LNCaP clone FGC (cell line): Measurements from ENCODE around the gene STK10.

Source experiments
- DNase-seq: peaks from one replicate; pipeline ENCODE4 v3.0.0-alpha.2; 2011; ENCODE audit warnings: low read depth
- H3K4me3 ChIP-seq: 2 replicates; pipeline ENCODE4 v1.5.1; 2011; ENCODE audit warnings: mild to moderate bottlenecking, low read depth, low read length, control low read depth
- TF ChIP-seq, protein P1 (sequence below): IDR thresholded peaks from 2 replicates; pipeline ENCODE4 v1.5.1; 2012; ENCODE audit warnings: mild to moderate bottlenecking; ENCODE audit not compliant: control insufficient read depth, insufficient read depth; ENCODE audit errors: extremely low read depth

The STK10 gene

DNA sequence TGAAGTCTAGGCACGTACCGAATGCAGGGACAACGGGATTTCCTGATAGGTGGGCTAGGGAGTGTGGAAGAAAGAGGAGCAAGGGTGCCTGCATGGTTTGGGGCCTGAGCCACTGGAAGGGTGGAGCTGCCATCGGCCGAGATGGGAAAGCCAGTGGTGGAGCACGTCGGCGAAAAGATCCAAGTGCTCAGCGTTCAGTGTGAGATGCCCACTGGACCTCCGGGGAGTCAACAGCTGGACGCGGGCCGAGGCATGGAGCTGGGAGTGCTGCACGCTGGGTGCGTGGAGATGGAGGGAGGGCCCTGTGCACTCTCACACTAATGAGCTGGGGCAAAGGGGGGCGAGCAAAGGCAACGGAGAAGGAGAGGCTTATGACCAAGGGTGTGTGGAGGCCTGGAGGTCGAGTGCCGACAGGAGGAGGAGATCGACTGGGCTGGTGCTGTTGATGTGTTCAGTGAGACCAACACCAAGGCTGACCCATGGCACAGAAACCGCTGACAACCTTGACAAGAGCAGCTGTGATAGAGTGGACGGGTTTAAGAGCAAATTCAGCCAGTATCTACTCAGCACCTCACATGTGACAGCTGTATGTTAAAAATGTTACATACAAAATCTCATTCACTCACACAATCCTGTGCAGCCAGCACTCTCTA, 85.7 kb downstream of the STK10 start:
- TF ChIP-seq, protein P1, sequence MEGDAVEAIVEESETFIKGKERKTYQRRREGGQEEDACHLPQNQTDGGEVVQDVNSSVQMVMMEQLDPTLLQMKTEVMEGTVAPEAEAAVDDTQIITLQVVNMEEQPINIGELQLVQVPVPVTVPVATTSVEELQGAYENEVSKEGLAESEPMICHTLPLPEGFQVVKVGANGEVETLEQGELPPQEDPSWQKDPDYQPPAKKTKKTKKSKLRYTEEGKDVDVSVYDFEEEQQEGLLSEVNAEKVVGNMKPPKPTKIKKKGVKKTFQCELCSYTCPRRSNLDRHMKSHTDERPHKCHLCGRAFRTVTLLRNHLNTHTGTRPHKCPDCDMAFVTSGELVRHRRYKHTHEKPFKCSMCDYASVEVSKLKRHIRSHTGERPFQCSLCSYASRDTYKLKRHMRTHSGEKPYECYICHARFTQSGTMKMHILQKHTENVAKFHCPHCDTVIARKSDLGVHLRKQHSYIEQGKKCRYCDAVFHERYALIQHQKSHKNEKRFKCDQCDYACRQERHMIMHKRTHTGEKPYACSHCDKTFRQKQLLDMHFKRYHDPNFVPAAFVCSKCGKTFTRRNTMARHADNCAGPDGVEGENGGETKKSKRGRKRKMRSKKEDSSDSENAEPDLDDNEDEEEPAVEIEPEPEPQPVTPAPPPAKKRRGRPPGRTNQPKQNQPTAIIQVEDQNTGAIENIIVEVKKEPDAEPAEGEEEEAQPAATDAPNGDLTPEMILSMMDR = no peak
- H3K4me3 ChIP-seq = no peak overlapping the region
- DNase-seq = no peak

DNA sequence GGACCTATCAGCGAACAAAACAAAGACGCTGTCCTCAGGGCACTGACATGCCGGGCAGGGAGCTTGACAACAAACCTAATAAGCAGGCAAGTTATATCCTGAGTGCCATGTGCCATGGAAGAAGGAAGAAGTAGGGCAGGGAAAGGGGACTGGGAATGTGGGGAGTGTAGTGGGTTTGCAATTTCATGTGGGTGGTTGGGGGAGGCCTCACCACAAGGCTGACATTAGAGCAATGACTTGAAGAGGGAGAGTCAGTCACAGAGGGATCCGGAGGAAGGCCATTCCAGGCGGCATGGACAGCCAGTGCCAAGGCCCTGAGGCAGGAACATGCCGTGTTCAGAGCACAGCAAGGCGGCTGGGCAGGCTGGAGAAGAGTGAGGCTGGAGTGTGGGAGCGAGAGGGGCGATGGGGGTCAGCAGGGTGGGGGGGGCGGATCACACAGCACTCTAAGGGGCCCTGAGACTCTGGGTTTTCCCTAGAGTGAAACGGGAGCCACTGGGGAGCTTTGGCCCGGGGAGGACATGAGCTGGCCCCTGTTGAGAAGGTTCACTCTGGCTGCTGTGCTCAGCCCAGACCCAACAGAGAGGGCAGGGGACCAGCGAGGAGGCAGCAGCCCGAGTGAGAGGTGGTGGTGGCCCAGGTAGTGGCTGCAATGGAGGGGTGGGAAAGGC, 86.3 kb downstream of the STK10 start:
- no peak for DNase-seq
- TF ChIP-seq, protein P1 = no peak
- H3K4me3 ChIP-seq = no peak overlapping the region

DNA sequence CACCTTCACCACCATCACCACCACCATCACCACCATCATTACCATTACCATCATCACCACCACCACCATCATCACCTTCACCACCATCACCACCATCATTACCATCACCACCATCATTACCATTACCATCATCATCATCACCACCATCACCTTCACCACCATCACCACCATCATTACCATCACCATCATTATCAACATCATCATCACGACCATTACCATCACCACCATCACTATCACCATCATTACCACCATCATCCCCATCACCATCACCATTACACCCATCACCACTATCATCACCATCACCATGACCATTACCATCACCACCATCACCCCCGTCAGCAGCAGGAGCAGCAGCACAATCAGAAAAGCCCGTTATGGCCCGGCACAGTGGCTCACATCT, 89.1 kb downstream of the STK10 start:
- TF ChIP-seq, protein P1 = no peak
- H3K4me3 ChIP-seq = no peak overlapping the region
- no peak for DNase-seq

DNA sequence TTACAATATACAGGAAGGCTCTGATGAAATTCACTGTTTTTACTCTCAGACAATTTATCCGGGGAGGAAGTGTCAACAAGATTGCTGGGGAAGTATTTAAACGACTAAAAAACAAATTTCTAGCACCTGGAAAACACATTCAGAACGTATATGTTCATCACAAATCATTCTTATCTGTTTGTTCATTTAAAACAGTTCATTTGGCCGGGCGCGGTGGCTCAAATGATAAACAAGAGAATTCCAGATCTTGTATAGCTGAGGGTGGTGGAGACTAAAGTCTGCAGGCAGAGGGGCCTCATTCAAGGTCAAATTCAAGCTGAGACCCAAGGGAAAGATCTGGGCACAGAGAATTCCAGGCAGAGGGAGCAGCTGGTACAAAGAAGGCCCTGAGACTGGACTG, 90.0 kb downstream of the STK10 start:
- H3K4me3 ChIP-seq = no peak overlapping the region
- TF ChIP-seq, protein P1 = no peak
- no peak for DNase-seq

DNA sequence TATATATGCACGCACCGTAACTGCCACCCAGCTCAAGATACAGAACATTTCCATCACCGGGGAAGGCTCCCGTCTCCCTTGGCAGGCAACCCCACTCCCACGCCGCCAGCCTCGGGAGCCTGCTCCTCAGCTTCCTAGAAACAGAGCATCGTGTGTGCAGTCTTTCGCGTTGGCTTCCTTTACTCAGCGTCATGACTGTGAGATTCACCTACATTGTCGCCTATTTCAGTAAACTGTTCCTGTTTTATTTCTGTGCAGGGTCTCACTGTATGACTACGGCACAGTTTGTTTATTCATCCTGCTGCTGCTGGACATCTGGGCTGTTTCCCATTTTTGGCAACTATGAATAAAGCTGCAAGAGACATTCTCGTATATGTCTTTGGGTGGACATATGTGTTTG, 90.7 kb downstream of the STK10 start:
- no peak overlapping the region for H3K4me3 ChIP-seq
- DNase-seq = no peak
- TF ChIP-seq, protein P1 = no peak

DNA sequence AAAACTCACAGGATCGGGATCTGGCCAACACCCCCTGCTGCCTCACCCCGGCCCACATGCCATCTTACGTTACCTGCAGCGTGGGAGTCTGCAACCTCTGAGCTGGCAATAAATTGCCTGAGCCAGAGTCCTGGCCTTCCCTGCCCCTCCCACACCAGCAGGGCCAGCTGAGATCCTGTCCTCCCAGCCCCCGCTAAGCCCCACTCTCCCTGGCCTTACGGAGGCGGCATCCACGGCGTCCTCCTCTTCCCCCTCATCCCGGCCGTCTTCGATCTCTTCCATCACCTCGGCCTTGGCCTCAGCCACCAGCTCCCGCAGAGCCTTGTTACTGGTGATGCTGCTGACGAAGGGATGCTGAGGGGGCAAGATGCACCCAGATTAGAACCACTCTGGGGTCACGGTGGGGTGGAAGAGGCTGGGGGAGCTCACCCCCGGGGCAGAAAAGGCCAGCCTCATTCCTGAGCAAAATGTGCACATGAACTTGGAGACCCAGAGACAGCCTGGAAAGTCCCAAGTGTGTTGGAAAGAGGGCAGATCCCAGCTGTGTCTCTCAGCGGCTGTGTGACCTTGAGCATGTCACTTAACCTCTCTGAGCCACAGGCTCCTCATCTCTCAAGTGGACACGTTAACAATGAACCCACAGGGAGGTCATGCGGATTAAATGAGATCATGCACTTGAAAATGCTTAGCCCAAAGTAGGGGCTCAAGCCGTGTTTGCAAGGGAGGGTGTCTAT, 91.7 kb downstream of the STK10 start:
- no peak overlapping the region for H3K4me3 ChIP-seq
- DNase-seq = no peak

More for the DNA sequence above, 91.7 kb downstream of the STK10 start:
- TF ChIP-seq, protein P1 = no peak
